Activated CD8-positive, alpha-beta memory T cell treated with anti-CD3 and anti-CD28 coated beads for 4 hours (primary cell): Measurements from ENCODE around the gene ABTB2.

Source experiments
- DNase-seq, 2 donors: peaks; one replicate each; pipeline ENCODE4 v3.0.0-alpha.2; 2020; ENCODE audit warnings: low read depth in 2 of 2

ABTB2 gene

DNA sequence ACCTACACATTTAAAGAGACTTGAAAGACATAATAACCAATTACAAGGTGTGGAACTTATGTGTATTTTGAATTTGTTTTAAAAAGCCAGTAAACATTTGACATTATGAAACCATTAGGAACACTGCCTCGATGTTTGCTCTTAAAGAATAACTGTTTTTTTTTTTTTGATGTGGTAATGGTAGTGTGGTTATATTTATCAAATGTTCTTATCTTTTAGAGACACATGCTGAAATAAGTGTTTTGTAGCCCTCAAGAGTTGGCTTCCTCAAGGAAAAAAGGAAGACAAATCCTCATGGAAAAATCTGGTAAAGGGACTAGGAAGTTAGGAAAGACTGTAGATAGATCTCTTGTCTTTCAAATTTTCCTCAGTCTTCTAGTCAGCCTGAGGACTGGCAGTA lies 2.2 kb upstream of the ABTB2 start:
- no peak for DNase-seq

GRCh38 chr11:34359548-34359891 lies 1.7 kb upstream of the ABTB2 start:
- no peak for DNase-seq

DNA sequence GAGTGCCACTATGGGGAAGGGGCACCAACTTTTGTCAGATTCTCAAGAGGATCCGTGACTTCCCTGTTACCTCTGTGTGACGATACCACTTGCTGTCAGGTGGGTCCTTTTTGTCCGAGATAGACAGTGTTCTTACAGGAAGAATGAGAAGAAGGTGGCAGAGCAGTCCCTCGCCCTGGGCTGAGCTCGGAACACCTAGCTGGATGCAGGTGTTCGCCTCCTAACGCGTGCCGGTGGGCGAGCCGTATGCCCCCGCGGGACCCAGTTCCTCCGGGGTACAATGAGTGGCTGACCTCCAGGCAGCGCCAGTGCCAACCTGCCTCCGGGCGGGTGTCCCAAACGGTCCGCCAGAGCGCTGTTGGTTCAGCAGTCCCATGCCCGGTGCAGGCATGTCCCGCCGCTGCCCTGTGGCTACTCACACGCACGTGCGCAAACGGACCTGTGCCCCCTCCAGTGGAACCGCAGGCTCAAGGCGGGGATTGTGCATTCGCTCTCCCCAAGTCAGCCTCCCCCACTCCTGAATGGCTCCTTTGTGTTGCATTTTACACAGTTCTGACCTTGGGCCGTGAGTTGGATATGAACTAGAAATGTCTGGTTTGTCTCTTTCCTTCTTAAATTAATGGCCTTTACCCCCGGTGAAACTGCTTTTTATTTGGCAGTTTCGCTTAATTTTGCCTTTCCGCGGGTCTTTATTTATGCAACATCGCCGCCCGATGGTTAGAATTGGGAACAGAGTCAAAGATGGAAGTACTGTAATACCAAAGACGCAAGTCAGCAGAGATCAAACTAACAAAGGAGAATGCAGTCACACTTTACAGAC lies 1.1 kb upstream of the ABTB2 start:
- peak; percentile 49 to 52 for DNase-seq

- no peak for DNase-seq
Observed at GRCh38 chr11:34358258-34358727, 483 bp upstream of the ABTB2 start.

- peak in 1 of 2 donors; percentile 13 for DNase-seq
Observed at GRCh38 chr11:34356913-34357700, 703 bp downstream of the ABTB2 start.

GRCh38 chr11:34356576-34356912 lies 1.3 kb downstream of the ABTB2 start:
- no peak for DNase-seq

DNA sequence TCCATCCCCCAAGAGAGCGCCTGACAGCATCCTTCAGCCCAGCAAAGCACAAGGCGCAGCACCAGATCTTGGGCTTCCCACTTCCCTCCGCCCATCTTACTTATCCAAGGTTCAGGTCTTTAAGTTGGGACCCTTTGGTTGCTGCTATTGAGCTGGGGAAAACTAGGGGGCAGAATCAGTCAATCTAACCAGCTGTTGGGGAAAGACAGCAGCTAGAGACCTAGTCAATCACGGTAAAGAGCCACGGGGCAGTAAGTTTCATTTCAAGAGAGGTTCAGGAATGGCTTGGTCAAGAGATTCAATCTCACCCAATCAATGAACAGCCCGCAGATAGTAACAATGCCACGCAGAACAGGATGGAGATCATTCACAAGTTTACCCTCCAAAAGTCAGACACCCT lies 1.7 kb downstream of the ABTB2 start:
- DNase-seq = no peak

GRCh38 chr11:34355726-34356125 lies 2.1 kb downstream of the ABTB2 start:
- no peak for DNase-seq

GRCh38 chr11:34354782-34355181 lies 3.0 kb downstream of the ABTB2 start:
- DNase-seq = no peak

DNA sequence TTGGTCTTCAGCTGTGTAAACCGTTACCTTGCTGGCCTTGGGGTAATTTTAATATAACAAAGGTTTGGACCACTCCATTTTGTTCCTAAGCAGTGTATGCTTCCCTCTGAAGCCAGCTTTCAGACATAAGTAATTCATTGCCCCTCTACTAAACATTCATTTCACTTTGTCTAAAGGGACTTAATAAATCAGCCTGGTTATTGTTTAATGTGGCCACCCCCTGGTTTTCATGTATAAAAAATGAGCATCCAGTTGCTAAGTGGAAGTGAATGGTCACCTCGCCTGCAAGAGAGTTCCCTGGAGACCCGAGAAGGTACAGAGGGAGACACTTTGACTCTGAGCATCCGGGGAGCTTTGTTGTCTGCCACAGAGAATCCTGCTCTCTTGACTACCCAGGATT lies 3.9 kb downstream of the ABTB2 start:
- no peak for DNase-seq

DNA sequence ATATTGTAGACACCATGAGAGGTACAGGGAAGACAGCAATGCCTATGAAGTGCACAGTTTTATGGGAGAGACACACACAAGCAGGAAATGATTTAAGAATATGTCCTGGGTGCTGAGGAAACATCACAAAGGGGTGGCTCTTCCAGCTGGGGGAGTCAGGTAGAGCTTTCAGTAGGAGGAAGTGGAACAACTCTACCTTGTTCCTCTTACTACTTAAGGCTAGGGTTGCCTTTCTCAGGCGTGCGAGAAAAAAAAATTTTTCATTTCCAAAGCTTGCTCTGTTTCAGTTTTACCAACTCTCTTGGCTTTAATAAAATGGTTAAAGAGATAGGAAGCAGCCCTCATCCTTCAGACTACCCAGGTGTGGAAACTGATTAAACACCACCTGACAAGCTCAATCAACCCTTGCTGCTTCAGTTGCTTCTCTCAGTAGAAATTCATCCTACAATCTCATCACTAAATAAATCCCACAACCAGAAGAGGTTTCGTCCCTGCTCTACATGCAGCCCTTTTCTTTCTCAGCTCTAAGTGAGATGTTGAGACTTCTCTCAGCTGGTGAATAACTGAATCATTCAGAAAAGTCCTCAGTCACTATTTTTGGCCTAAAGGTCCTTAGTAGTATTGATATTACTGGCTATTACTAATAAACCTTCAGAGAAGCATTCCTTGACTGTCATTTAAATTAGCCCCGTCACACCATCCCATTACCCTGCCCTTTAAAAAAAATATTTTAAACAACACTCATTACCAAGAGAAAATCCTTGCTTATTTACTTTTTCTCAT lies 5.9 kb downstream of the ABTB2 start:
- no peak for DNase-seq

GRCh38 chr11:34351051-34351450 lies 6.8 kb downstream of the ABTB2 start:
- DNase-seq = no peak

DNA sequence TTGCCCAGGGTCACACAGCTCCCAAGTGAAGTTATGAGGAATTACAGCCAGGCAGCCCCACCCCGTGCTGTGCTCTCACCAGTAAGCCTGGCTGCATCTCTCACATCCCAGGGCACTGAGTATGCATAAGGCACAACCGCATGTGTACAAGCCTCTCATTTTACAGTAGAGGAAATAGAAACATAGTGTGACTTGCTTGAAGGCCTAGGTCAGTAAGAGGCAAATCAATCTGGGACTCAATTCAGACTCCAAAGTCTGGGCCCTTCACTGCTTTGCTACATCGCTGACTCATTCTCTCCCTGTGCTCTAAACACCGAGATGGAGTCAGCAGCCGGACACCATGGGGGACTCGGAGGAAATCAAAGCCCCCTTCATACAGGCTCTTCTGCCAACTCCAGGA lies 7.9 kb downstream of the ABTB2 start:
- DNase-seq = no peak

- no peak for DNase-seq
Observed at GRCh38 chr11:34348919-34349318, 8.9 kb downstream of the ABTB2 start.

DNA sequence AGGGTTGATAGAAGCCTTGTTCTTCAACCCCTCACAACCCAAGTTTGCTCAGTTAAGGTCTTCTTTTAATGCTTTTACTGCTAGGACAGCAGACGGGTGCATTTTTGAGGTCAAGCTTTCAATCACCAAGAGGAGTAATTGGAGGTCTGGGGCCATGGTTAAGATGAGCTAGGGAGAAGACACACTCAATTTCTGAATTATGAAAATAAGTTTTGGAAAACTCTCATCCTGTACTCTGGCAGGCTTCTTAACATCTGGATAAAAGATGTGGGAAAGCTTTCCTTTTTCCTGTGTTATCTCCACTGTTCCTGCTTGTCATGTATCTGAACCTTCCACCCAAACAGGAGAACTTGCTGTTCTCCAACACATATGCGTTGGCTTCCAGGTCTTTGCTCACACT lies 9.7 kb downstream of the ABTB2 start:
- DNase-seq = no peak

GRCh38 chr11:34346551-34346950 lies 11.3 kb downstream of the ABTB2 start:
- DNase-seq = no peak

GRCh38 chr11:34345991-34346480 lies 11.8 kb downstream of the ABTB2 start:
- no peak for DNase-seq

GRCh38 chr11:34345540-34345876 lies 12.3 kb downstream of the ABTB2 start:
- no peak for DNase-seq

DNA sequence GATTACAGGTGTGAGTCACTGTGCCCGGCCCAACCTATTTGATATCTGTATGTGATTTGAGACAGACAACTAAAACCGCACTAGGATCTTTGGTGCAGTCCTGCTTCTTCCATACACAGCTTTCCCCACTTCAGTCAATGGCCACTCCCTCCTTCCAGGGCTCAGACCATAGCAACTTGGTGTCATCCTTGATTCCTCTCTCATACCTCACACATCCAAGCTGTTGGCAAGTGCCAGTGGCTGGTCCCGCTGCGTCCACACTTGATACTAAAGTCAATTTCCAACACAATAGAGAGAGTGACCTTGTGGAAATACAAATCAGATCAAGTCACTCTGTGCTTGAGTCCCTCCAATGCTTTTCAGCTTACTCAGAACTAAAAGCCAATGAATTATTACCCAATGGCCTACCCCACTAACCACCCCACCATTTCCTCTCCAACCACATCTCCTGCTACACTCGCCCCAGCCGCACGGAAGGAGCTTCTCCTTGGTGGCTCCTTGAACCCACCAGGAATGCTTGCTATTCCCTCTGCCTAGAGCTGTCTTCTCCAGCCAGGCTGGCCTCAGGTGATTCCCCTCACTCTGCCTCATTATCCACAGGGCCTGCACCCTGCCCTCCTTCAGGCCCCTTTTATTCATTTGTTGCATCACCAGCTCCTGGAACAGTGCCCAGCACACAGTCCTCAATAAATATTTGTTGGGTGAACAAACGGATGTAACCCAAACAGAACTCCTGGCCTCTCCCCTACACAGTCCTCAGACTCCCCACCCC lies 12.9 kb downstream of the ABTB2 start:
- DNase-seq = no peak

- DNase-seq = no peak
Observed at GRCh38 chr11:34344410-34344767, 13.4 kb downstream of the ABTB2 start.

- no peak for DNase-seq
Observed at GRCh38 chr11:34343686-34344085, 14.1 kb downstream of the ABTB2 start.

- no peak for DNase-seq
Observed at GRCh38 chr11:34343153-34343552, 14.7 kb downstream of the ABTB2 start.
